ENCODE results near the gene EXOC3L2. TPM values are rescaled to one million over a fixed set of nuclear protein-coding genes. Genes with fewer than 3 reads are reported as not detected.
A peak's percentile ranks its signal among the peaks of the same experiment; 100 is the strongest.

Gene EXOC3L2
- total RNA-seq, 1 experiment from 2014 or later, result 0.61 TPM

DNA sequence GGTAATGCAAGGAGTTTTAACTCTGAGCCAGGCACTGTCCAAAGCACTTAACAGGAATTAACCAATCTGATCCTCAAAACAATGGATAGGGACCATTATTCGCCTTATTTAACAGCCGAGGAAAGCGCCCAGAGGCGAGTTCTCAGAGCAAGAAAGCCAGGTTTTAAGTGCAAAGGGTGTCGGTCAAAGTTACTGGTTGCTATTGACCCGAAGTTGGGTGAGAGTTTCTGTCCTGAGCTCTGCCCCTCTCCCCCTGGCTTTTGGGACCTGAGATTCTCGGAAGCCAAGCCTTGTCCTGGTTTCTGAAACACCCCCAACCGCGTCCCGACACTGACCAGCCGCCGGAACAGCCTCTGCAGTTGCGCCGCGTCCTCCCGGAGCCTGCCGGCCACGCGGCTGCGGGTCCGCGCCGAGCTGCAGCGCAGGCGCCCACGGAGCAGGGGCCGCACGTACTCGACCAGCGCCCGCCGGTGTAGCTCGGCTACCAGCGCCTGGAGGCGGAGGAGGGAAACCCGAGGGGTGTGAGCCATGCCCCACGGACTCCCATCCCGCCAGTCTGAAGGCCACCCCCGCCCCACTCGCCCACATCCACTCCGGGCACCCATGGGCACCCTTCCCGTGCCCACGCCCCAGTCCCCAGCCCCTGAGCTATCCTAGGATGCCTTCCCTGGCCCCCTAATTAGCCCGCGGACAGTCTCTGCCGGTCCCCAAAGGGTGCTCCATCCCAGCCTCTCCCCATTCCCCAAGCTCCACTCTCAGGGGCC is 27.8 kb downstream of the EXOC3L2 start:
- no peak overlapping the region for H4K91ac ChIP-seq (ENCODE audit: insufficient read length, low read depth, low read length)
- H4K5ac ChIP-seq (ENCODE audit: insufficient read length, low read depth, low read length), result no peak overlapping the region
- no peaks in the 10 kb centered on the region for H3K79me2 ChIP-seq (ENCODE audit: insufficient read depth, low read length)
- no peak overlapping the region for H2AFZ ChIP-seq (ENCODE audit: low read length)
- peak overlapping the region; percentile 83 for H3K4me2 ChIP-seq (ENCODE audit: insufficient read depth, insufficient read length, low read length)
- Mint-ChIP-seq H3K4me1 (peaks cover 12 to 18% of the 10 kb centered on the region in 2 experiments), H3K9me3 (peaks cover 0 to 5% of the 10 kb centered on the region in 2 experiments; a peak in 2 of 5 replicates), H3K27me3 (ENCODE audit: low read depth) (peaks cover 89% of the 10 kb centered on the region), H3K36me3 (ENCODE audit: insufficient read depth in 1 of 3, low read depth in 3 of 3) (no peaks in the 10 kb centered on the region; a peak in 2 of 7 replicates), H3K27ac (no peak overlapping the region), H3K4me3 (peak overlapping the region; percentile 42 to 80)
- H2BK5ac ChIP-seq (ENCODE audit: insufficient read length, low read length), result no peak overlapping the region
- peaks cover 14% of the 10 kb centered on the region for H3K23me2 ChIP-seq (ENCODE audit: insufficient read length, low read depth, low read length, poor library complexity, severe bottlenecking)
- DNase-seq, result no peak
- H3K27me3 ChIP-seq (ENCODE audit: insufficient read depth, low read length), result peaks cover 14% of the 10 kb centered on the region; the same call in 1 of the 2 replicates
- H3K56ac ChIP-seq (ENCODE audit: insufficient read length, low read depth, low read length), result no peak overlapping the region
- H3K4me1 ChIP-seq (ENCODE audit: insufficient read depth, low read length), result no peaks in the 10 kb centered on the region
- H3K9ac ChIP-seq (ENCODE audit: extremely low read depth, insufficient read length, low read length), result no peak overlapping the region
- no peak overlapping the region for H2BK20ac ChIP-seq (ENCODE audit: low read depth, low read length, poor library complexity, severe bottlenecking)
- no peak overlapping the region for H2BK120ac ChIP-seq (ENCODE audit: low read depth, low read length, poor library complexity, severe bottlenecking)
- H3T11ph ChIP-seq (ENCODE audit: low read length), result no peak overlapping the region
- H3K79me1 ChIP-seq (ENCODE audit: insufficient read depth, low read depth, low read length, poor library complexity, severe bottlenecking), result no peaks in the 10 kb centered on the region
- H3K4ac ChIP-seq (ENCODE audit: low read depth, low read length), result no peak overlapping the region
- H3K23ac ChIP-seq (ENCODE audit: insufficient read length, low read depth, low read length), result no peak overlapping the region
- H2BK12ac ChIP-seq (ENCODE audit: insufficient read length, low read depth, low read length), result no peak overlapping the region
- TF ChIP-seq CTCF (conservative IDR thresholded peaks at IDR 0.05), result no peak
- H2BK15ac ChIP-seq (ENCODE audit: low read depth, low read length), result no peak overlapping the region
- H3K18ac ChIP-seq (ENCODE audit: insufficient read length, low read depth, low read length), result no peak overlapping the region
- H4K8ac ChIP-seq (replicated peaks; ENCODE audit: insufficient read length, low read depth, low read length), result no peak overlapping the region
- H2AK5ac ChIP-seq (ENCODE audit: insufficient read length, low read length), result no peak overlapping the region
- peak overlapping the region; percentile 68 for H3K14ac ChIP-seq (ENCODE audit: insufficient read depth, low read length)
- no CpG with 5 or more reads among the region's 46 CpGs for WGBS (ENCODE audit: extremely low coverage, insufficient read length, low lambda C conversion rate)
- no peak overlapping the region for H3K27ac ChIP-seq (ENCODE audit: insufficient read length, low read depth, low read length)
- H3K9me3 ChIP-seq (ENCODE audit: control insufficient read depth, low read depth, low read length), result no peaks in the 10 kb centered on the region
- H4K20me1 ChIP-seq (ENCODE audit: control insufficient read depth, insufficient read depth, insufficient read length), result no peaks in the 10 kb centered on the region

Measured in H9 (cell line).